HCT116 (cell line): Measurements from ENCODE around the gene FNDC3B. TPM values are rescaled to one million over a fixed set of nuclear protein-coding genes. Genes with fewer than 3 reads are reported as not detected.

Experiments used
- ATAC-seq: fragments of 200-7000 bp; cut with Tn5 transposase; 2 replicates; pipeline ENCODE4 v1.9.1; 2020; ENCODE audit warnings: mild to moderate bottlenecking, moderate library complexity
- BruUV-seq: library from RNA; stranded (reverse); fragments of 400-500 nt; replicated peaks from 2 replicates; lab custom pipeline; 2021; lab: Mats Ljungman, UMichigan
- CTCF ChIA-PET: fragments of 300-600 bp; sonication (Branson Sonifier 250); formaldehyde crosslinking; loops from one replicate; lab custom pipeline; 2021; ENCODE audit warnings: antibody characterized with exemption; lab: Charles Lee
- POLR2A ChIA-PET: fragments of 300-600, 350-600 bp; sonication (Branson Sonifier 250); formaldehyde crosslinking; loops from one replicate; lab custom pipeline; 2021; ENCODE audit warnings: antibody characterized with exemption; lab: Charles Lee
- RAD21 ChIA-PET, 2 experiments: fragments of 300-600 bp; sonication (Branson Sonifier 250); formaldehyde crosslinking; loops; one replicate each; lab custom pipeline; 2023; ENCODE audit warnings: low total read pairs in 2 of 2; ENCODE audit not compliant: uncharacterized antibody in 2 of 2, unreplicated experiment in 2 of 2, low non-redundant PET in 1 of 2; lab: Charles Lee
- DNase-seq: peaks from one replicate; pipeline ENCODE4 v3.0.0-alpha.2; 2010; ENCODE audit warnings: low read depth, low spot score
- H2AFZ ChIP-seq: fragments of 200-600 bp; shearing (Covaris generic), sonication (generic); 2 replicates; pipeline ENCODE4 v1.6.1; 2017; ENCODE audit warnings: low read depth, mixed run types, mixed read lengths, antibody characterized with exemption, low read length; ENCODE audit not compliant: poor library complexity, severe bottlenecking
- H3K27ac ChIP-seq: 2 replicates; pipeline ENCODE4 v1.5.1; 2012; ENCODE audit warnings: low read depth, low read length
- H3K27me3 ChIP-seq: fragments of 200-600 bp; sonication (generic); 2 replicates; pipeline ENCODE4 v1.6.1; 2016; ENCODE audit warnings: mixed run types, low read length, mixed read lengths; ENCODE audit not compliant: insufficient read depth
- H3K36me3 ChIP-seq, 2 experiments: fragments of 200-500 bp in 1 of 2; fragments of 200-600 bp in 1 of 2; sonication (Bioruptor generic) in 1 of 2; sonication (generic) in 1 of 2; 2 replicates each; pipeline versions ENCODE4 v1.5.1 to v1.6.1; 2014 to 2016; ENCODE audit warnings: low read length in 2 of 2, inconsistent platforms in 1 of 2, mixed read lengths in 1 of 2, mixed run types in 1 of 2; ENCODE audit not compliant: insufficient read depth in 2 of 2, control insufficient read depth in 1 of 2
- H3K4me1 ChIP-seq, 2 experiments: fragments of 200-600 bp in 1 of 2; sonication (generic) in 1 of 2; 2 replicates each; pipeline versions ENCODE4 v1.5.1 to v1.6.1; 2012 to 2017; ENCODE audit warnings: low read length in 2 of 2, inconsistent platforms in 1 of 2, mild to moderate bottlenecking in 1 of 2, mixed read lengths in 1 of 2, mixed run types in 1 of 2, moderate library complexity in 1 of 2; ENCODE audit not compliant: insufficient read depth in 2 of 2, control insufficient read depth in 1 of 2
- H3K4me2 ChIP-seq: fragments of 200-600 bp; sonication (generic); 2 replicates; pipeline ENCODE4 v1.6.1; 2017; ENCODE audit warnings: mixed run types, low read length, mixed read lengths
- H3K4me3 ChIP-seq, 2 experiments: fragments of 200-600 bp in 1 of 2; sonication (generic) in 1 of 2; replicated peaks in 1 of 2; 2 replicates each; pipeline ENCODE4 v1.5.1; 2011 to 2016; ENCODE audit warnings: low read length in 2 of 2, control low read depth in 1 of 2, low read depth in 1 of 2, mild to moderate bottlenecking in 1 of 2, mixed read lengths in 1 of 2, mixed run types in 1 of 2
- H3K79me2 ChIP-seq: fragments of 200-600 bp; sonication (generic); 2 replicates; pipeline ENCODE4 v1.6.1; 2017; ENCODE audit warnings: mild to moderate bottlenecking, mixed run types, low read length, moderate library complexity, mixed read lengths; ENCODE audit not compliant: insufficient read depth
- H3K9ac ChIP-seq: fragments of 200-600 bp; sonication (generic); 2 replicates; pipeline ENCODE4 v1.6.1; 2016; ENCODE audit warnings: low read length, mixed read lengths
- H3K9me2 ChIP-seq: fragments of 200-600 bp; sonication (generic), shearing (Covaris generic); 2 replicates; pipeline ENCODE4 v1.6.1; 2017; ENCODE audit warnings: mixed run types, mild to moderate bottlenecking, moderate library complexity; ENCODE audit not compliant: insufficient read depth
- H3K9me3 ChIP-seq, 2 experiments: fragments of 200-500 bp in 1 of 2; fragments of 200-600 bp in 1 of 2; sonication (Bioruptor generic) in 1 of 2; sonication (generic) in 1 of 2; 2 replicates each; pipeline ENCODE4 v1.6.1; 2014 to 2017; ENCODE audit warnings: low read length in 2 of 2, mixed read lengths in 2 of 2, inconsistent platforms in 1 of 2, low read depth in 1 of 2, mild to moderate bottlenecking in 1 of 2, mixed run types in 1 of 2, moderate library complexity in 1 of 2; ENCODE audit not compliant: control insufficient read depth in 1 of 2, insufficient read depth in 1 of 2
- H4K20me1 ChIP-seq: fragments of 200-600 bp; sonication (generic), shearing (Covaris generic); 2 replicates; pipeline ENCODE4 v1.6.1; 2017; ENCODE audit warnings: mixed run types, mild to moderate bottlenecking, moderate library complexity; ENCODE audit not compliant: insufficient read depth
- ATF3 ChIP-seq: IDR thresholded peaks from 2 replicates; pipeline ENCODE4 v1.6.1; 2012
- CBX3 ChIP-seq: IDR thresholded peaks from 2 replicates; pipeline ENCODE4 v1.6.1; 2012; ENCODE audit warnings: low read depth
- CEBPB ChIP-seq: IDR thresholded peaks from 2 replicates; pipeline ENCODE4 v1.6.1; 2012; ENCODE audit warnings: low read depth
- CTCF ChIP-seq, 3 experiments: fragments of 200-600 bp in 1 of 3; sonication (generic) in 1 of 3; IDR thresholded peaks in 2 of 3; conservative IDR thresholded peaks in 1 of 3; 2 replicates each; pipeline ENCODE4 v1.5.1; 2012 to 2017; ENCODE audit warnings: low read depth in 2 of 3, low read length in 2 of 3, antibody characterized with exemption in 1 of 3, borderline replicate concordance in 1 of 3, control low read depth in 1 of 3, mild to moderate bottlenecking in 1 of 3, mixed read lengths in 1 of 3, mixed run types in 1 of 3, moderate library complexity in 1 of 3; ENCODE audit not compliant: insufficient read depth in 1 of 3
- ELF1 ChIP-seq: IDR thresholded peaks from 2 replicates; pipeline ENCODE4 v1.6.1; 2012; ENCODE audit warnings: low read depth, borderline replicate concordance
- EZH2phosphoT487 ChIP-seq: fragments of 200-600 bp; IDR thresholded peaks from 2 replicates; pipeline ENCODE4 v1.6.1; 2018; ENCODE audit warnings: antibody characterized with exemption, borderline replicate concordance
- FOSL1 ChIP-seq: IDR thresholded peaks from 2 replicates; pipeline ENCODE4 v1.6.1; 2012; ENCODE audit warnings: low read depth
- JUND ChIP-seq: IDR thresholded peaks from 2 replicates; pipeline ENCODE4 v1.6.1; 2012
- MAX ChIP-seq: IDR thresholded peaks from 2 replicates; pipeline ENCODE4 v1.6.1; 2012
- POLR2AphosphoS5 ChIP-seq: IDR thresholded peaks from 2 replicates; pipeline ENCODE4 v1.6.1; 2011; ENCODE audit warnings: mild to moderate bottlenecking, low read depth, low read length, moderate library complexity
- REST ChIP-seq: IDR thresholded peaks from 2 replicates; pipeline ENCODE4 v1.6.1; 2012; ENCODE audit warnings: low read depth
- SIN3A ChIP-seq: IDR thresholded peaks from 2 replicates; pipeline ENCODE4 v1.6.1; 2012; ENCODE audit warnings: low read depth
- SP1 ChIP-seq: IDR thresholded peaks from 2 replicates; pipeline ENCODE4 v1.6.1; 2012; ENCODE audit warnings: low read depth
- SRF ChIP-seq: IDR thresholded peaks from 2 replicates; pipeline ENCODE4 v1.6.1; 2012; ENCODE audit warnings: low read depth
- YY1 ChIP-seq: IDR thresholded peaks from 2 replicates; pipeline ENCODE4 v1.6.1; 2011; ENCODE audit warnings: low read length, low read depth, moderate library complexity, mild to moderate bottlenecking; ENCODE audit not compliant: insufficient replicate concordance; ENCODE audit errors: extremely low read depth
- ZFX ChIP-seq: fragments of 450-650 bp; IDR thresholded peaks from 2 replicates; pipeline ENCODE4 v1.6.1; 2017
- intact Hi-C: fragments of 100-400 bp; cut with micrococcal nuclease; formaldehyde crosslinking; loops from 2 replicates; pipeline ENCODE4 v1.10.0; 2022
- total RNA-seq: library from RNA; stranded (reverse); gene quantifications from one replicate; pipeline ENCODE4 v1.2.1, GENCODE V29; 2021; ENCODE audit not compliant: unreplicated experiment

FNDC3B gene
- total RNA-seq, 1 experiment from 2014 or later, result 45.7 TPM

DNA sequence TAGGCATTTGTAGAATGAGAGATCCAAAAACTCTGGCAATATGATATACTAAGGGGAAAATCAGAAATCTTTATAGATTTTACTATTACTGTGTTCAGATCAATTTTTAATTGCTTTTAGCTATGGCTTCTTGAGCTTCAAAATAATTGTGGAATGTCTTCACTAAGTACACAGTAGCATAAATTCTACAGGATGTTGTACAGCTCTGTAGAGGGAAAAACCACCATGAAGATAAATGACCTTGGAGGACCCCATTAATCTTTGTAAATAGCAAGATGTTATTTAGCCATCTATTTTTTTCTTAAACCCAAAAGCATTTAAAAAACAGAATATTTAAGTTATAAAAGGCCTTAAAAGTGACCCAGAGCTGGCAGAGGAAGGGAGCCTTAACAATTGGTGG lies 43.9 kb upstream of the FNDC3B start:
- no peaks in the 10 kb centered on the region for H3K4me1 ChIP-seq
- H3K36me3 ChIP-seq, result no peaks in the 10 kb centered on the region
- H2AFZ ChIP-seq, result no peak overlapping the region
- no peaks in the 10 kb centered on the region for H3K9me3 ChIP-seq
- intact Hi-C loops, result no loop called here
- POLR2A ChIA-PET, result no interaction called here
- no peak overlapping the region for H3K9ac ChIP-seq
- no peaks in the 10 kb centered on the region for H4K20me1 ChIP-seq
- no peak for TF ChIP-seq YY1
- no peak for TF ChIP-seq FOSL1
- TF ChIP-seq MAX, result no peak
- no peak for TF ChIP-seq REST
- no peak for TF ChIP-seq ZFX
- no peak for TF ChIP-seq JUND
- TF ChIP-seq ATF3, result no peak
- no peak for TF ChIP-seq CBX3
- TF ChIP-seq SIN3A, result no peak
- no peak for TF ChIP-seq CEBPB
- TF ChIP-seq EZH2phosphoT487, result no peak
- TF ChIP-seq SRF, result no peak
- TF ChIP-seq SP1, result no peak
- TF ChIP-seq POLR2AphosphoS5, result no peak
- TF ChIP-seq CTCF (IDR thresholded peaks at IDR 0.05 in 2 of 3, conservative IDR thresholded peaks at IDR 0.05 in 1 of 3; ENCODE audit: borderline replicate concordance in 1 of 3, insufficient read depth in 1 of 3, low read depth in 2 of 3, low read length in 2 of 3), result no peak
- TF ChIP-seq ELF1, result no peak
- no TSS peak for BruUV-seq
- DNase-seq (no peak), ATAC-seq (no peak)
- H3K27me3 ChIP-seq, result no peaks in the 10 kb centered on the region
- CTCF ChIA-PET, result no interaction called here
- RAD21 ChIA-PET, result no interaction called here
- H3K4me3 ChIP-seq, result no peak overlapping the region
- no peaks in the 10 kb centered on the region for H3K79me2 ChIP-seq
- no peak overlapping the region for H3K4me2 ChIP-seq
- H3K9me2 ChIP-seq, result no peaks in the 10 kb centered on the region
- no peak overlapping the region for H3K27ac ChIP-seq
